ENCODE data around the gene RAET1L. TPM values are rescaled to one million over a fixed set of nuclear protein-coding genes. Genes with fewer than 3 reads are reported as not detected.

Gene RAET1L
- polyA plus RNA-seq, 3 donors: not detected

GRCh38 chr6:150005761-150006651 is 19.3 kb downstream of the RAET1L start:
- Histone ChIP-seq H3K4me3 (replicated peaks in 1 of 3; ENCODE audit: low read depth in 2 of 3, low read length in 3 of 3) (peak overlapping the region; percentile 47 to 83 (median 48)), H3K27ac (ENCODE audit: low read depth in 1 of 2, low read length in 2 of 2) (no peak overlapping the region), H3K79me2 (ENCODE audit: insufficient read depth, low read length) (no peaks in the 10 kb centered on the region), H3K27me3 (ENCODE audit: control insufficient read depth in 2 of 2, insufficient read depth in 2 of 2, low read length in 2 of 2) (peaks cover 12 to 53% of the 10 kb centered on the region in 2 donors), H2AFZ (ENCODE audit: insufficient read depth, low read depth, low read length, poor library complexity, severe bottlenecking) (peak overlapping the region; percentile 96), H4K20me1 (ENCODE audit: insufficient read depth, low read length) (no peaks in the 10 kb centered on the region), H3K9me3 (replicated peaks in 1 of 2; ENCODE audit: control insufficient read depth in 1 of 2, insufficient read depth in 1 of 2, low read length in 2 of 2) (no peaks in the 10 kb centered on the region), H3K36me3 (replicated peaks in 1 of 2; ENCODE audit: control insufficient read depth in 1 of 2, insufficient read depth in 2 of 2, low read length in 2 of 2) (no peaks in the 10 kb centered on the region), H3K4me1 (ENCODE audit: control insufficient read depth in 1 of 2, insufficient read depth in 2 of 2, low read length in 2 of 2) (peaks cover 10 to 19% of the 10 kb centered on the region in 2 donors), H3K9ac (ENCODE audit: insufficient read depth, low read length, poor library complexity, severe bottlenecking) (peak overlapping the region; percentile 51), H3K4me2 (replicated peaks; ENCODE audit: extremely low read depth, low read length, poor library complexity, severe bottlenecking) (peak overlapping the region; percentile 96)
- H3K4me1 Mint-ChIP-seq: peaks cover 16% of the 10 kb centered on the region
- H3K36me3 Mint-ChIP-seq: no peaks in the 10 kb centered on the region
- H3K27me3 Mint-ChIP-seq (ENCODE audit: low read depth in 3 of 3): peaks cover 59 to 73% (median 60%) of the 10 kb centered on the region in 3 donors
- TF ChIP-seq, protein P1, sequence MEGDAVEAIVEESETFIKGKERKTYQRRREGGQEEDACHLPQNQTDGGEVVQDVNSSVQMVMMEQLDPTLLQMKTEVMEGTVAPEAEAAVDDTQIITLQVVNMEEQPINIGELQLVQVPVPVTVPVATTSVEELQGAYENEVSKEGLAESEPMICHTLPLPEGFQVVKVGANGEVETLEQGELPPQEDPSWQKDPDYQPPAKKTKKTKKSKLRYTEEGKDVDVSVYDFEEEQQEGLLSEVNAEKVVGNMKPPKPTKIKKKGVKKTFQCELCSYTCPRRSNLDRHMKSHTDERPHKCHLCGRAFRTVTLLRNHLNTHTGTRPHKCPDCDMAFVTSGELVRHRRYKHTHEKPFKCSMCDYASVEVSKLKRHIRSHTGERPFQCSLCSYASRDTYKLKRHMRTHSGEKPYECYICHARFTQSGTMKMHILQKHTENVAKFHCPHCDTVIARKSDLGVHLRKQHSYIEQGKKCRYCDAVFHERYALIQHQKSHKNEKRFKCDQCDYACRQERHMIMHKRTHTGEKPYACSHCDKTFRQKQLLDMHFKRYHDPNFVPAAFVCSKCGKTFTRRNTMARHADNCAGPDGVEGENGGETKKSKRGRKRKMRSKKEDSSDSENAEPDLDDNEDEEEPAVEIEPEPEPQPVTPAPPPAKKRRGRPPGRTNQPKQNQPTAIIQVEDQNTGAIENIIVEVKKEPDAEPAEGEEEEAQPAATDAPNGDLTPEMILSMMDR (IDR thresholded peaks at IDR 0.05): no peak
- intact Hi-C loops (cut with micrococcal nuclease): no loop called here
- 98% methylated on average over 9 of the region's 14 CpGs for WGBS (ENCODE audit: insufficient coverage)
- H3K4me3 Mint-ChIP-seq: peak overlapping the region; percentile 88 to 94
- H3K27ac Mint-ChIP-seq: peak overlapping the region in 2 of 7 donors; percentile 55 to 60
- DNase-seq: no peak
- peaks cover 0 to 6% (median 0%) of the 10 kb centered on the region in 7 donors for H3K9me3 Mint-ChIP-seq

DNA sequence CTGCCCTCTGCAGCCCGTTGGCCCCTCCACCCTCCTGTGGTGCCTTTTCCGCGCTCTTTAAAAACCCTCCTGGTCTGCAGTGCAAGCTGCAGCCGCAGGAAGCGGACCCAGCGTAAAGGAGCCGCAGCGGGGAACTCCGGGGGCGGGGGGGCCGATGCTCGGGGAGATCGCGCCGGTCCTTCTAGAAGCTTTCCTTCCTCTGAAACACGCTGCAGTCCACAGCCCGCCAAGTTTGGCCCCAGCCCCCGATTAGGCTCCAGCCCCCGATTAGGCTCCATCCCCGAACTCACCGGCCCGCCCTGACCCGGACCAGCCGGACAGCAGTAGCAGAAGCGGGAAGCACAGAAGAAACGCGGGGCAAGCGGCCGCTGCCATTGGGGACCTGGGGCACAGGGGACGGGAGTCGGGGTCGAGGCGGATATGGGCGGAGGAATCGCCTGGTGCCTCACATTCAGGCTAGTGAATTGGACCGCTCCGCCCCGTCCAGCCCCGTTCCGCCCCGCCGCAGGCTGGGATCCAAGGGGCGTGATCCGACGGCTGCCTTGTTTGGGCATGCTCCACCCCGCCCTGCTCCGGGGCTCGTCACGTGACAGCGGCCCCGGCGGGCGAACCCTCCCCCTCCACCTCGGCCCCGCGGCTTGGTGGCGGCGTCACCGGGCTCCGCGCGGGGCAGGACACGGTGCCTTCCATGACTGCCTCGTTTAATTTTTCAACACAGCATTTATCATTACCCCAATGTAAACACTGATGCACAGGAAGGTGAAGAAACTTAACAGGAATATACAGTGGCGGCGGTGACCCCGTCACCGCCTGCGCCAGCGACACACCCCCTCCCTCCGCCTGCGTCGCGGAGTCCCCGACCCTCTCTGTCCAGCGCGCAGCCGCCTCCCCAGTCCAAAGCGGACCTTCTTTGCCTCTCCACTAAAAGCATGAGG is 20.3 kb downstream of the RAET1L start:
- peaks cover 10 to 19% of the 10 kb centered on the region in 2 donors for H3K4me1 ChIP-seq (ENCODE audit: control insufficient read depth in 1 of 2, insufficient read depth in 2 of 2, low read length in 2 of 2)
- H3K4me2 ChIP-seq (replicated peaks; ENCODE audit: extremely low read depth, low read length, poor library complexity, severe bottlenecking): peak overlapping the region; percentile 96
- no peak overlapping the region for H3K27ac ChIP-seq (ENCODE audit: low read depth in 1 of 2, low read length in 2 of 2)
- H3K27me3 Mint-ChIP-seq (ENCODE audit: low read depth in 3 of 3): peaks cover 51 to 66% (median 57%) of the 10 kb centered on the region in 3 donors
- peak overlapping the region; percentile 47 to 83 (median 48) for H3K4me3 ChIP-seq (replicated peaks in 1 of 3; ENCODE audit: low read depth in 2 of 3, low read length in 3 of 3)
- no peaks in the 10 kb centered on the region for H3K36me3 Mint-ChIP-seq
- H2AFZ ChIP-seq (ENCODE audit: insufficient read depth, low read depth, low read length, poor library complexity, severe bottlenecking): peak overlapping the region; percentile 96
- peak overlapping the region; percentile 51 for H3K9ac ChIP-seq (ENCODE audit: insufficient read depth, low read length, poor library complexity, severe bottlenecking)
- peak overlapping the region; percentile 88 to 94 for H3K4me3 Mint-ChIP-seq
- H3K9me3 Mint-ChIP-seq: peaks cover 0 to 6% (median 0%) of the 10 kb centered on the region in 7 donors
- under 1% methylated on average over 64 of the region's 79 CpGs for WGBS (ENCODE audit: insufficient coverage)
- H3K27me3 ChIP-seq (ENCODE audit: control insufficient read depth in 2 of 2, insufficient read depth in 2 of 2, low read length in 2 of 2): peaks cover 6 to 51% of the 10 kb centered on the region in 2 donors
- TF ChIP-seq, protein P1 (IDR thresholded peaks at IDR 0.05): no peak
- H3K79me2 ChIP-seq (ENCODE audit: insufficient read depth, low read length): no peaks in the 10 kb centered on the region
- H3K27ac Mint-ChIP-seq: peak overlapping the region in 4 of 7 donors; percentile 60 to 78 (median 72)
- H3K4me1 Mint-ChIP-seq: peaks cover 16% of the 10 kb centered on the region
- no peaks in the 10 kb centered on the region for H4K20me1 ChIP-seq (ENCODE audit: insufficient read depth, low read length)
- H3K36me3 ChIP-seq (replicated peaks in 1 of 2; ENCODE audit: control insufficient read depth in 1 of 2, insufficient read depth in 2 of 2, low read length in 2 of 2): no peaks in the 10 kb centered on the region
- intact Hi-C loops (cut with micrococcal nuclease): no loop called here
- DNase-seq: peak; percentile 66 to 81 (median 75)
- H3K9me3 ChIP-seq (replicated peaks in 1 of 2; ENCODE audit: control insufficient read depth in 1 of 2, insufficient read depth in 1 of 2, low read length in 2 of 2): no peaks in the 10 kb centered on the region
